Stimulated activated CD4-positive, alpha-beta T cell treated with anti-CD3 and anti-CD28 coated beads, Interleukin-4, amount 100 ng/mL, for 1 hour (primary cell): Measurements from ENCODE around the gene RIN1.

Source experiments
- DNase-seq: peaks from one replicate; pipeline ENCODE4 v3.0.0-alpha.2; 2020

Gene RIN1

GRCh38 chr11:66294626-66295620, 41.3 kb downstream of the RIN1 start:
- no peak for DNase-seq

DNA sequence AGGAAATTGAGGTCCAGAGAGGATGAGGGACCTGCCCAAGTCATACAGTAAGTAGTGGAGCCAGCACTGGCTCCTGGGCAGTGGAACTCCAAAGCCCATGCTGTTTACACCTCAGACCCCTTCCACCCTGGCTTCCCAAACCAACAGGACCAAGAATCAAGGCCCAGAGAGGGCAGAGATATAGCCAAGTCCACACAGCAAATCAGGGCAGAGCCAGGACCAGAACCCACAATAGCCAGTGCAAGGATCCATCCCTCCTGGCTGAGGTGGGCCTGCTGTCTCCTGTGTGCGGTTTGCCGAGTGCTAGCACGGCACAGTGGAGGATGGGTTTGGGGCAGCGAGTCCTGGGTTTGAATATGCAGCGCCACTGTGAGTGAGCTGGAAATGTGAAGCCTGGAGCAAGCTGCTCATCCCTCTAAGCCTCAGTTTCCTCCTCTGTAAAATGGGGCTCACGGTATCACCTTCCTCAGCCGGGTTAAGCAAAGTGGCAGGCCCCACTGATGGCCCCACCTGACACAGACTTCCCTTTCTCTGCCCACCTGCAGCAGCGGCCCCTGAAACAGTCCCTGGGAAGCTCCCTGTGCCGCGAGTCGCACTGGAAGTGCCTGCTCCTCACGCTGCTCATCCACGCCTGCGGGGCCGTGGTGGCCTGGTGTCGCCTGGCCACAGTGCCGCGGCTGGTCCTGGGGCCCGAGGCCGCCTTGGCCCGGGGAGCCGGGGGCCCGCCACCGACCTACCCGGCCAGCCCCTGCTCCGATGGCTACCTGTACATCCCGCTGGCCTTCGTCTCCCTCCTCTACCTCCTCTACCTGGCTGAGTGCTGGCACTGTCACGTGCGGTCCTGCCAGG, 42.2 kb downstream of the RIN1 start:
- DNase-seq = no peak

DNA sequence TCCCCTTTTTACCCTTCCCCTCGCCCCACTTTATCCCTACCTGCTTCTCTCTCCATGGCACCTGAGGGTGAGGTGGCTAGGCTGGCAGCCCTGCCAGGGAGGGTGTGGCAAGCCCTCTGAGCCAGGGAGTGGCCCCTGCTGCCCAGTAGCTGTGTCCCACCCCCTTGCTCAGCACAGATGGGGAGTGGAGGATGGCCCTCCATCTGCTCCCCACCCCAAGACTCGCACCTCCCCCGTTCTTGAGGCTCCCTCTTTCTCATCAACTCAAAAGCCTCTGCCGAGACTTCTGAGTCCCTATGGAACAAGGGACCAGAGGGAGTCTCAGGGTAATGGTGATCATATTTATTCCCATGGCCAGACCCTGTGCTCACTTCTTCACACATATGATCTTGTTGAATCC, 42.9 kb downstream of the RIN1 start:
- no peak for DNase-seq

- DNase-seq = no peak
Observed at GRCh38 chr11:66292543-66293332, 43.5 kb downstream of the RIN1 start.

GRCh38 chr11:66291706-66292542, 44.3 kb downstream of the RIN1 start, which contains the start of gene TMEM151A:
TMEM151A (plus strand) TSS chr11:66291894; CDS start chr11:66292014, 120 bp downstream.
- DNase-seq = peak; percentile 50

DNA sequence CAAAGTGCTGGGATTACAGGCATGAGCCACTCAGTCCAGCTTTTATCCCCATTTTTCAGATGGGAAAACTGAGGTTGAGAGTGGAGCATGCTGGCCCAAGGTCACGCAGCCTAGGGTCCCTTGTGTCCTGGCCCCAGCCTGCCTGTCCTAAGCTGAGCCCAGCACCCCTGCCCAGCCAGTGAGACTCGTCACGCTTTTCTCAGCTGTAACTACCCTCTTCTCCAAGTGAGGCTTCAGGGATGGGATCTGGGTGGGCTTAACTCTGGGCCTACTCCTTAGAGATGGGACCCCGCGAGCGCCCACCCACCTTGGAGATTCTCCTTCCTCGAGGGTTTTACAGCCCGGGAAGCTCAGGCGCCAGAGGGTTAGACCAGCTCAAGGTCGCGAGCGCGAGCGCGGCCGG, 44.9 kb downstream of the RIN1 start:
- DNase-seq = no peak

- DNase-seq = no peak
Observed at GRCh38 chr11:66290330-66290621, 46.0 kb downstream of the RIN1 start.

DNA sequence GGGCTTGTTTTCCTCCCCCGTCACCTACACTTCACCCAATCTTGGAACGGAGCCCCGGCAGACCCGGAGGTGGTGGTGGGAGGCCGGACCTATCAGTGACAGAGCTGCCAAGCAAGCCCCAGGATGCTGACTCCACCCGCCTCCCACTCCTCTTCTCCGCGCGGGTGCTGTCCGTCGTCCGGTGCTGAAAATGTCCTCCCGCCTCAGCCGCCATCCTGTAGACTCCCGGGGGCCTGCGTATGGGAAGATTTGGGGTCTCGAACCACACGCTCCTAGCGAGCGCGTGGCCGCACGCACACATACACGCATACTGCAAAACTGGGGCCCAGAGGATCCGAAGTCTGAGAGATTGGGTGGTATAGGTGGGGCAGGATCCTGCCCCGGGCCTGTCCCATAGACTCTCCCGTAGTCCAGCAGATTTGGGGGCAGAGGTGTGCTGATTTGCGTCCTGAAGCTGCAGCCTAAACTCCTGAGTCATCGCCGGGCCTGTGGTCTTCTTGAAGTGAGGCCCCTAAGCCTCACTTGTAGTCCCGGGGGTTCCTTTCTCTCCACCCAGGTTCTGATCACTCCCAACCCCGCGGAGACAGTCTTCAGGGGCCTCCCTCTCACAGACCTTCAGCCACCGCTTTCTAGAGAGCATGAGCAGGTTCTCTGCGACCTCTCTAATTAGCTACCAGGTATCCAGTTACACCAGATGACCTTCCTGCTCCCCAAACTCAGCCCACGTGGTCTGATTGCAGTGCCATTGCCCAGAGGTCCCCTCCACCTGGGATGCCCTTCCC, 46.5 kb downstream of the RIN1 start:
- peak; percentile 83 for DNase-seq

DNA sequence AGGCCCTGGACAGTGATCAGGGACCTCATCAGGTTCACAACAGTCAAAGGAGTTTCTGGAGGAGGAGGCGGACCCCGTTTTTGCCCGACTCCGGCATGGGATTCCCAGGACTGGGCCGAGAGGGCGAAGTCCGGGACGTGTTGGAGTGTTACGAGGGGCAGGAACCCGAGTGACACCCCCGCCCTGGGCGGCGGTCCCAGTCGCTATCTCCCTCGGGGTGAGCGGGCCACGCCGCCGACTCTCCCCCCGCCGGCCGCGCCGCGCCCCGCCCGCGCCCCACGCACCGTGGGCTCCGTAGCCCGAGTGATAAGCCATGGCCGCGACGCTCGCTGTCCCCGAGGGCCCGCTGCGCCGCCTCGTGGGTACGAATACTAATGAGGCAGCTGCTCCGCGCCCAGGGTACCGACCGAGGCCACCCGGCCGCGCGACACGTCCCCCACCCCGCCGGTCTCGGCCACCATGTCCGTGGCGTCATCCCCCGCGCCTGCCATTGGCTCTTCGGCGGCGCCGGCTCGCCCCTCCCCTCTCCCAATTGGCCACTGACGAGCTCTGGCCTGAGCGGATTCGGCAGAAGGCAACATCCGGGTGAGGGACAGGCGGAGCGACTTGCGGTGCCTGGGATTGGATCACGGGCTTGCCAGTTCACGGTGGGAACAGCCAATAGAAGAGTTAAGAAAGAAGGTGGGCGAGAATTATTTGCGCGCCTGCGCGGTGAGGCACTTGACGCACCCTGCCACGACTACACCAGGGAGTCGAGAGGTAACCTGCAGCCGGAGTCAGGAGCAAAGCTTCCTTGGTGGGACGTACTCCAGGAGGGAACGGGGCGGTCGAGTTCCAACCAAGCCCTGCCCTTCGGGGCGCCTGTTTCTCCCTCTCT, 47.3 kb downstream of the RIN1 start, which contains the start of gene YIF1A:
TSS of gene YIF1A (minus strand) at position 473 of the 877 bp plus-strand sequence. CDS start at position 315, 158 bp downstream.
- DNase-seq = peak; percentile 97

DNA sequence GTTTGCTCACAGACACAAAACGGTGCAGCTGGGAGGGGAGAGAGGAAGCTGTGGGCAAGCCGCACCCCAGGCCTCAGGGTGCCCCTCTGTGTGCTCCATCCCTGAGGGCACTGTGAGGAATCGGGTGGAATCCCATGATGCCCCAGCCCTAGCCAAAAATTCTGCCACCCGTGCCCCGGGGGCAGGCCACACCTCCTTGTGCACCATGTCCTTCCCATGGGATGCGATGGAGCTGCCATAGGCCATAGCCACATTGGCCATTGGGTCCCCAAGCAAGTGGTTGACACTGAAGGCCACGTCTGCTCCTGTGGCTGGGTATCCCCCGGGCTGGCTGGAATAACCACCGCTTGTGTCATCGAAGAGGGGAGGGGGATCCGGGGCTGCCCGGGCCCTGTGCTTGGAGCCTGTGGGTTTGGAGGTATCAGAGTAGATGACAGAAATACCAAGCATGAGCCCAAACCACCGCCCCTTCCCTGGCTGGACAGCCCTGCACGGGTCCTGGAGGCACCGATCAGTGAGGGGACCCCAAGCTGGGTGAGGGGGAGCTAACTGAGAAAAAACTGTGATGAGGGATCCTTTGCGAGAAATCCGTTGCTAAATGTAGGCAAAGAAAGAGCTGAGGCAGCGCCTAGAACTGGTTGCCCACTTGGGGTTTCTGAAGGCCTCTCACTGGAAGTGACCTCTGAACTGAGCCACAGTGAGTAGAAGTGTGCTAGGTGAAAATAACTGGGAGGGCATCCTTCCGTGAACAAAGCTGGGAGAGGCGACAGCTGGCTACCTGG, 48.2 kb downstream of the RIN1 start:
- no peak for DNase-seq

GRCh38 chr11:66287211-66287888, 48.9 kb downstream of the RIN1 start:
- no peak for DNase-seq

DNA sequence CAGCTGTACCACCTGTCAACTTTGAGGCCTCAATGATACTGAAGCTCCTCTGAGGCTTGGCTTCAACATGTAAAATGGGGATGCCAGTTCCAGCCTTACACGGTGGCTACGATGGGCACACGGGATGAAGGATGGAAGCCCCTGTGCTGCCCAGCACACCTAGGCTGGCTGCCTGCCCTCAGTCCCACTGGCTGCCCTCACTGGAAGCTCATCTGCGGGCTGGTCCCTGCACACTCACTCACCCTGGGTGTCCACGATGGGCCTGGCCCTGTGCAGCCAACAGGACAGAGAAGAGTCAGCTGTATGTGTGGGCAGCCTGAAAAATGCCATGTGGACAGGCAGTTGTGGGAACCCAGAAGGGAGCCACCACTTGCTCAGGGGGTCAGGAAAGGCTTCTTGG, 49.5 kb downstream of the RIN1 start:
- no peak for DNase-seq

GRCh38 chr11:66285250-66285947, 50.8 kb downstream of the RIN1 start:
- no peak for DNase-seq

DNA sequence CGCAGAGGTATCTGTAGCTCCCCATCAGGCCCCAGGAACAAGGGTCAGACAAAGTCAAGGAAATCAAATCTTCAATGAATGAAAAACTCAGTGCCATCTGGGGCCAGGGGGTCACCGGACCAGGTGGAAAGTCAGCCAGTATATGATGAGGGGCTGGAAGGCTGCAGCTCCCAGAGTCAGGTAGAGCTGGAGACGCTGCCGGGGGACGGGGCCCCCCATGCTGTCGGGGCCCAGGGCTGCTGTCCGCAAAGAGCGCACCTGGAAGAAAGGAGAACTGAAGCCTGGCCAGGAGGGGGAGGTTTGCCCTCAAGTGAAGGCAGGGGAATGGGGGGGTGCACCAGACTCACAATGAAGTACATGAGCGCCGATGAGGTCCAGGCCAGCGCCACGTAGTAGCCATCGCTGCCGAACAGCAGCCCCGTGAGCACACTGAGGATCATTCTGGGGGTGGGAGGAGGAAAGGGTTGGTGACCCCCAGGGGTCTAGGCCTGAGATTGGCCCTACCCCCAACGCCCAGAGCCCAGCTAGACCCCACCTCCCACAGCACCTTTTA, 51.6 kb downstream of the RIN1 start:
- DNase-seq = no peak

DNA sequence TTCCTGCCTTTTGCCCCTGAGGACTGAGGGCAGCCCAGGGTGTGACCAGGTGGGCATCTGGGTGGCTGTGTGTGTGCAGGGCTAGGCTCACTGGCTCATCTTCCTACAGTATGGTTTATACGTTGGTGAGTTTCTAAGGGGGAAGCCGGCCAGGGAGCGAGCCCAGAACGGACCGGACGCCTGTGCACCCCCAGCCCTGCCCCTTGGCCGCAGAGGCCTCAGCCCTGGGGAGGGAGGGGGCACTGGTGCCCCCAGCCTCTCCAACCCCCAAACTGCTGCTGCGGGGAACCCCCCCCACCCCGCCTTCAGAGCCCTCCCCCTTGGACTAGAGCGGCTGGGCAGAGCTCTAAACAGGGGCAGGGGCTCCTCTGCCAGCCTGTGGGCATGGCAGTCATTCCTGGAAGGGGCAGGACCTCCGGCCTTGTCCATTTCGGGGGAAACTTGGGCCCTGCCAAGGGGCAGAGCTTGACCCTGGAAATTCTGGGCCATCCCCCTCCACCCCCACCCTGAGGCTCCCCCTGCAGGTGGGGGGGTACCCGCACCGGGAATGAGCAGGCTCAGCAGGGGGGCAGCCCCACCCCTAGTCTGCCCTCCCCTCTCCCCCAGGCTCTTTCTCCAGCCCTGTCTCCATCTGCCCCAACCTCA, 52.7 kb downstream of the RIN1 start:
- no peak for DNase-seq

DNA sequence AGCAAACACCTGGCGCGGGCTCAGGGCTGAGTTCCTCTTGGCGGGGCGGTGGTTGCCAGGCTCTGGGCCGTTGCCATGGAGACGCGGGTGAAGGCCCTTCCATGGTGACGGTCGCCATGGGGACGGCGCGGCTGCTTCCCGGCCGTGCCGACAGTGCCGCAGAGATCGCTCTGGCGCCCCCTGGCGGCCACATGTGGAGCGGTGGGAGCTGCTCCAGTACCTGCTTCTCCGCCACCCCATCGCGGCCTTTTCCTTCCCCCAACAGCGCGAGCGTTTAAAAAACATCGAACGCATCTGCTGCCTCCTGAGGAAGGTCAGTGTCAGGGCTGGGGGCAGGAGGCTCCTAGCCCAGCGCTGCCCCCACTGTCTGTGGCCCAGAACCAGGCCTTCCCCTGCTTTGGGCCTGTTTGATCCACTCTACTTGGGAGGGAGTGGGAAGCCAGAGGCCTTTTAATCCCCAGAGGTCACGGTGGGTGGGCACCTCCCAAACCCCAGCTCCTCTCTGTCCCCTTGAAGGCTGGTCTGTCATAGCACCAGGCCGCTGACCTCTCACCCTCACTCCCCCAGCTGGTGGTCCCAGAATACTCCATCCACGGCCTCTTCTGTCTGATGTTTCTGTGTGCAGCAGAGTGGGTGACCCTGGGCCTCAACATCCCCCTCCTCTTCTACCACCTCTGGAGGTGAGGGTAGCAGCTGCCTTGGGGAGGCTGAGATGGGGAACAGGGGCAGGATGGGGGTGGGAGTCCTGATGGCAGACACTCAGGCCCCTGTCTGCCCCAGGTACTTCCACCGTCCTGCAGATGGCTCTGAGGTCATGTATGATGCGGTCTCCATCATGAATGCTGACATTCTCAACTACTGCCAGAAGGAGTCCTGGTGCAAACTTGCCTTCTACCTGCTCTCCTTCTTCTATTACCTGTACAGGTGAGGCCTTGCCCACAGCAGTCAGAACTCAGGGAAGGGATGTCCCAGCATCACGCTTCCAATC, 53.5 kb downstream of the RIN1 start:
- peak; percentile 99 for DNase-seq
